C4-2B (cell line): ENCODE measurements around the gene GRPEL2.

Experiments used
- H3K27ac ChIP-seq: fragments of 450-650 bp; 2 replicates; pipeline ENCODE4 v1.5.1; 2017
- CTCF ChIP-seq: fragments of 450-650 bp; conservative IDR thresholded peaks from 2 replicates; pipeline ENCODE4 v1.5.1; 2017; ENCODE audit warnings: mild to moderate bottlenecking
- ZFX ChIP-seq: fragments of 450-650 bp; IDR thresholded peaks from 2 replicates; pipeline ENCODE4 v1.6.1; 2017

Gene GRPEL2

GRCh38 chr5:149400304-149400703 is 55.0 kb downstream of the GRPEL2 start:
- no peak for TF ChIP-seq CTCF
- TF ChIP-seq ZFX: no peak
- H3K27ac ChIP-seq: no peak overlapping the region

- TF ChIP-seq ZFX (no peak), CTCF (no peak)
These were observed 55.8 kb downstream of the GRPEL2 start for GRCh38 chr5:149401051-149401450.

GRCh38 chr5:149402291-149402690 is 57.0 kb downstream of the GRPEL2 start:
- TF ChIP-seq ZFX (no peak), CTCF (no peak)
- no peak overlapping the region for H3K27ac ChIP-seq

More at GRCh38 chr5:149401051-149401450, 55.8 kb downstream of the GRPEL2 start:
- H3K27ac ChIP-seq: no peak overlapping the region
